SK-N-SH (cell line): ENCODE data around the gene TMEM190.
"Not testable (repeated sequence)": the region's sequence is repeated elsewhere in the genome, so short reads cannot be mapped to it uniquely, and the experiment has no call there.

Experiments
- EP300 ChIP-seq, 2 experiments: IDR thresholded peaks; 2 replicates each; pipeline versions ENCODE4 v1.4.0 to v1.6.1; 2012; ENCODE audit warnings: borderline replicate concordance in 1 of 2, low read depth in 1 of 2, low read length in 1 of 2
- EZH2phosphoT487 ChIP-seq: fragments of 200-600 bp; sonication (generic); IDR thresholded peaks from 2 replicates; pipeline ENCODE4 v1.6.1; 2017; ENCODE audit warnings: low read depth, mixed run types, mild to moderate bottlenecking, antibody characterized with exemption, moderate library complexity, borderline replicate concordance
- MEF2A ChIP-seq: IDR thresholded peaks from 2 replicates; pipeline ENCODE4 v1.4.0; 2012; ENCODE audit warnings: low read depth, borderline replicate concordance
- RAD21 ChIP-seq: IDR thresholded peaks from 2 replicates; pipeline ENCODE4 v1.6.1; 2012; ENCODE audit warnings: mild to moderate bottlenecking, low read length
- SIN3A ChIP-seq: IDR thresholded peaks from 2 replicates; pipeline ENCODE4 v1.6.1; 2012; ENCODE audit warnings: low read depth, mild to moderate bottlenecking, low read length, moderate library complexity, borderline replicate concordance
- SMC3 ChIP-seq: IDR thresholded peaks from 2 replicates; pipeline ENCODE4 v1.6.1; 2012; ENCODE audit warnings: low read depth, low read length, improper control_type of control experiment
- TAF1 ChIP-seq: IDR thresholded peaks from 2 replicates; pipeline ENCODE4 v1.6.1; 2012; ENCODE audit warnings: low read depth, mild to moderate bottlenecking, low read length, moderate library complexity, borderline replicate concordance
- TEAD4 ChIP-seq: IDR thresholded peaks from 2 replicates; pipeline ENCODE4 v1.4.0; 2012; ENCODE audit warnings: mild to moderate bottlenecking, borderline replicate concordance; ENCODE audit not compliant: insufficient read depth
- TF ChIP-seq, protein P1 (sequence below): fragments of 200-600 bp; sonication (generic); IDR thresholded peaks from 2 replicates; pipeline ENCODE4 v1.6.1; 2017; ENCODE audit warnings: antibody characterized with exemption, mild to moderate bottlenecking, moderate library complexity
- TF ChIP-seq, protein P2 (sequence below): IDR thresholded peaks from 2 replicates; pipeline ENCODE4 v1.4.0; 2012; ENCODE audit warnings: low read depth
- TF ChIP-seq, protein P3 (sequence below): fragments of 150-350 bp; IDR thresholded peaks from 2 replicates; pipeline ENCODE4 v1.6.1; 2017; ENCODE audit warnings: antibody characterized with exemption, low read length, low read depth, borderline replicate concordance
- TF ChIP-seq, protein P4 (sequence below): IDR thresholded peaks from 2 replicates; pipeline ENCODE4 v1.6.1; 2012; ENCODE audit warnings: mild to moderate bottlenecking, low read depth, low read length, moderate library complexity

DNA sequence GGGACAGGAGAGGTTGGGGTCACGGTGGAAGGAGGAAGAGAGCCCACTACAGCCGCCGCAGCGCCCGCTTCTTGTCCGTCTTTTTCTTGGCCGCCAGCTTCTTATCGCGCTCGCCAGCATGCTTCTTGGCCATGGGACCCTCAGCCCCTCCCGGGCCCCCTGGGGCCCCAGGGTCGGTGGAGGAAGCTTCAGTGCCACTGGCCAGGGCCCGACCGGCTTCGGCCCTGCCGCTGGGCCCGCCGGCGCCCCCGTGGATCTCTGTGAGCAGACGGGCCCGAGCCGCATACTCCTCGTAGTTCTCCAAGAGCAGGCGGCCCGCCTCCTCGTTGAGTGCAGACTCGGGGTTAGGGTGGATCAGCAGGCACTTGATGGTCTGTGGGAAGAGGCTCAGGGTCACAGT is 24.8 kb downstream of the TMEM190 start:
- TF ChIP-seq, protein P1, sequence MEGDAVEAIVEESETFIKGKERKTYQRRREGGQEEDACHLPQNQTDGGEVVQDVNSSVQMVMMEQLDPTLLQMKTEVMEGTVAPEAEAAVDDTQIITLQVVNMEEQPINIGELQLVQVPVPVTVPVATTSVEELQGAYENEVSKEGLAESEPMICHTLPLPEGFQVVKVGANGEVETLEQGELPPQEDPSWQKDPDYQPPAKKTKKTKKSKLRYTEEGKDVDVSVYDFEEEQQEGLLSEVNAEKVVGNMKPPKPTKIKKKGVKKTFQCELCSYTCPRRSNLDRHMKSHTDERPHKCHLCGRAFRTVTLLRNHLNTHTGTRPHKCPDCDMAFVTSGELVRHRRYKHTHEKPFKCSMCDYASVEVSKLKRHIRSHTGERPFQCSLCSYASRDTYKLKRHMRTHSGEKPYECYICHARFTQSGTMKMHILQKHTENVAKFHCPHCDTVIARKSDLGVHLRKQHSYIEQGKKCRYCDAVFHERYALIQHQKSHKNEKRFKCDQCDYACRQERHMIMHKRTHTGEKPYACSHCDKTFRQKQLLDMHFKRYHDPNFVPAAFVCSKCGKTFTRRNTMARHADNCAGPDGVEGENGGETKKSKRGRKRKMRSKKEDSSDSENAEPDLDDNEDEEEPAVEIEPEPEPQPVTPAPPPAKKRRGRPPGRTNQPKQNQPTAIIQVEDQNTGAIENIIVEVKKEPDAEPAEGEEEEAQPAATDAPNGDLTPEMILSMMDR: not testable (repeated sequence)
- TF ChIP-seq SIN3A; EP300 (IDR thresholded peaks at IDR 0.05; ENCODE audit: borderline replicate concordance in 1 of 2, low read depth in 1 of 2, low read length in 1 of 2); SMC3; MEF2A; EZH2phosphoT487; TAF1; RAD21; TEAD4: not testable (repeated sequence)
- TF ChIP-seq, protein P2, sequence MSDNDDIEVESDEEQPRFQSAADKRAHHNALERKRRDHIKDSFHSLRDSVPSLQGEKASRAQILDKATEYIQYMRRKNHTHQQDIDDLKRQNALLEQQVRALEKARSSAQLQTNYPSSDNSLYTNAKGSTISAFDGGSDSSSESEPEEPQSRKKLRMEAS: not testable (repeated sequence)
- TF ChIP-seq, protein P3, sequence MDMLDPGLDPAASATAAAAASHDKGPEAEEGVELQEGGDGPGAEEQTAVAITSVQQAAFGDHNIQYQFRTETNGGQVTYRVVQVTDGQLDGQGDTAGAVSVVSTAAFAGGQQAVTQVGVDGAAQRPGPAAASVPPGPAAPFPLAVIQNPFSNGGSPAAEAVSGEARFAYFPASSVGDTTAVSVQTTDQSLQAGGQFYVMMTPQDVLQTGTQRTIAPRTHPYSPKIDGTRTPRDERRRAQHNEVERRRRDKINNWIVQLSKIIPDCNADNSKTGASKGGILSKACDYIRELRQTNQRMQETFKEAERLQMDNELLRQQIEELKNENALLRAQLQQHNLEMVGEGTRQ: not testable (repeated sequence)
- TF ChIP-seq, protein P4, sequence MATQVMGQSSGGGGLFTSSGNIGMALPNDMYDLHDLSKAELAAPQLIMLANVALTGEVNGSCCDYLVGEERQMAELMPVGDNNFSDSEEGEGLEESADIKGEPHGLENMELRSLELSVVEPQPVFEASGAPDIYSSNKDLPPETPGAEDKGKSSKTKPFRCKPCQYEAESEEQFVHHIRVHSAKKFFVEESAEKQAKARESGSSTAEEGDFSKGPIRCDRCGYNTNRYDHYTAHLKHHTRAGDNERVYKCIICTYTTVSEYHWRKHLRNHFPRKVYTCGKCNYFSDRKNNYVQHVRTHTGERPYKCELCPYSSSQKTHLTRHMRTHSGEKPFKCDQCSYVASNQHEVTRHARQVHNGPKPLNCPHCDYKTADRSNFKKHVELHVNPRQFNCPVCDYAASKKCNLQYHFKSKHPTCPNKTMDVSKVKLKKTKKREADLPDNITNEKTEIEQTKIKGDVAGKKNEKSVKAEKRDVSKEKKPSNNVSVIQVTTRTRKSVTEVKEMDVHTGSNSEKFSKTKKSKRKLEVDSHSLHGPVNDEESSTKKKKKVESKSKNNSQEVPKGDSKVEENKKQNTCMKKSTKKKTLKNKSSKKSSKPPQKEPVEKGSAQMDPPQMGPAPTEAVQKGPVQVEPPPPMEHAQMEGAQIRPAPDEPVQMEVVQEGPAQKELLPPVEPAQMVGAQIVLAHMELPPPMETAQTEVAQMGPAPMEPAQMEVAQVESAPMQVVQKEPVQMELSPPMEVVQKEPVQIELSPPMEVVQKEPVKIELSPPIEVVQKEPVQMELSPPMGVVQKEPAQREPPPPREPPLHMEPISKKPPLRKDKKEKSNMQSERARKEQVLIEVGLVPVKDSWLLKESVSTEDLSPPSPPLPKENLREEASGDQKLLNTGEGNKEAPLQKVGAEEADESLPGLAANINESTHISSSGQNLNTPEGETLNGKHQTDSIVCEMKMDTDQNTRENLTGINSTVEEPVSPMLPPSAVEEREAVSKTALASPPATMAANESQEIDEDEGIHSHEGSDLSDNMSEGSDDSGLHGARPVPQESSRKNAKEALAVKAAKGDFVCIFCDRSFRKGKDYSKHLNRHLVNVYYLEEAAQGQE: not testable (repeated sequence)
